CD4-positive, alpha-beta T cell treated with Interleukin-21 for 1 hour (primary cell): ENCODE results near the gene DHRS7B.
"Not testable (repeated sequence)": the region's sequence is repeated elsewhere in the genome, so short reads cannot be mapped to it uniquely, and the experiment has no call there.

ENCODE experiments used
- DNase-seq: peaks from one replicate; pipeline ENCODE4 v3.0.0-alpha.2; 2020

Gene DHRS7B

GRCh38 chr17:21113049-21113690 lies 13.6 kb upstream of the DHRS7B start:
- no peak for DNase-seq

GRCh38 chr17:21113716-21114115 lies 13.0 kb upstream of the DHRS7B start:
- no peak for DNase-seq

GRCh38 chr17:21114791-21115190 lies 12.0 kb upstream of the DHRS7B start:
- DNase-seq: not testable (repeated sequence)

- peak; percentile 83 for DNase-seq
These were observed 7.4 kb upstream of the DHRS7B start for GRCh38 chr17:21119247-21119918.

- DNase-seq: no peak
These were observed 6.9 kb upstream of the DHRS7B start for GRCh38 chr17:21119919-21120249.

GRCh38 chr17:21124086-21124485 lies 2.7 kb upstream of the DHRS7B start:
- DNase-seq: no peak

GRCh38 chr17:21124517-21124916 lies 2.2 kb upstream of the DHRS7B start:
- not testable (repeated sequence) for DNase-seq

- peak; percentile 83 for DNase-seq
These were observed 902 bp upstream of the DHRS7B start for GRCh38 chr17:21125862-21126261.

GRCh38 chr17:21127509-21128077 lies 829 bp downstream of the DHRS7B start:
- DNase-seq: no peak

GRCh38 chr17:21129023-21129681 lies 2.4 kb downstream of the DHRS7B start:
- DNase-seq: no peak

- no peak for DNase-seq
These were observed 4.4 kb downstream of the DHRS7B start for GRCh38 chr17:21131137-21131536.

GRCh38 chr17:21132428-21132827 lies 5.7 kb downstream of the DHRS7B start:
- DNase-seq: no peak

GRCh38 chr17:21134559-21134958 lies 7.8 kb downstream of the DHRS7B start:
- no peak for DNase-seq

- no peak for DNase-seq
These were observed 14.1 kb downstream of the DHRS7B start for GRCh38 chr17:21140911-21141310.

- DNase-seq: no peak
These were observed 14.6 kb downstream of the DHRS7B start for GRCh38 chr17:21141331-21141730.

- DNase-seq: not testable (repeated sequence)
These were observed 15.3 kb downstream of the DHRS7B start for GRCh38 chr17:21142065-21142464.

GRCh38 chr17:21143695-21144094 lies 16.9 kb downstream of the DHRS7B start:
- DNase-seq: no peak

- not testable (repeated sequence) for DNase-seq
These were observed 17.5 kb downstream of the DHRS7B start for GRCh38 chr17:21144299-21144698.

- no peak for DNase-seq
These were observed 19.7 kb downstream of the DHRS7B start for GRCh38 chr17:21146362-21147015.

- no peak for DNase-seq
These were observed 22.9 kb downstream of the DHRS7B start for GRCh38 chr17:21149621-21150020.

- DNase-seq: no peak
These were observed 26.0 kb downstream of the DHRS7B start for GRCh38 chr17:21152731-21153130.

- no peak for DNase-seq
These were observed 31.0 kb downstream of the DHRS7B start for GRCh38 chr17:21157586-21158370.

GRCh38 chr17:21160401-21160800 lies 33.6 kb downstream of the DHRS7B start:
- DNase-seq: no peak
